Gastroesophageal sphincter (tissue), 4 donors: ENCODE results near the gene GOLGA6D. TPM values are rescaled to one million over a fixed set of nuclear protein-coding genes. Genes with fewer than 3 reads are reported as not detected.
"Not testable (repeated sequence)": the region's sequence is repeated elsewhere in the genome, so short reads cannot be mapped to it uniquely, and the experiment has no call there.

Source experiments
- ATAC-seq: fragments of 150-250 bp; one replicate; pipeline ENCODE4 v1.9.1; 2016; ENCODE audit warnings: mild to moderate bottlenecking, moderate library complexity
- H3K27ac ChIP-seq, 4 donors: fragments of 200-600 bp; sonication (generic) in 3 of 4; 1 replicate in 3 of 4; 2 replicates in 1 of 4; pipeline ENCODE4 v1.5.1; 2016 to 2019
- H3K27me3 ChIP-seq: fragments of 200-600 bp; sonication (generic); one replicate; pipeline ENCODE4 v1.5.1; 2019
- H3K36me3 ChIP-seq, 2 donors: fragments of 200-600 bp; sonication (generic); one replicate each; pipeline ENCODE4 v1.5.1; 2019; ENCODE audit warnings: control low read depth in 1 of 2
- H3K4me1 ChIP-seq, 3 donors: fragments of 200-600 bp; sonication (generic); 1 replicate in 2 of 3; 2 replicates in 1 of 3; pipeline ENCODE4 v1.5.1; 2016 to 2019; ENCODE audit warnings: control low read depth in 2 of 3
- H3K4me3 ChIP-seq, 2 donors: fragments of 200-600 bp; sonication (generic); one replicate each; pipeline ENCODE4 v1.5.1; 2019; ENCODE audit warnings: mild to moderate bottlenecking in 1 of 2, moderate library complexity in 1 of 2
- H3K9me3 ChIP-seq, 3 donors: fragments of 200-600 bp; sonication (generic); one replicate each; pipeline ENCODE4 v1.5.1; 2017 to 2019; ENCODE audit warnings: control low read depth in 2 of 3
- EP300 ChIP-seq: sonication (generic); formaldehyde crosslinking; IDR thresholded peaks from one replicate; pipeline ENCODE4 v1.6.1; 2017; ENCODE audit warnings: antibody characterized with exemption, mild to moderate bottlenecking
- POLR2A ChIP-seq, 2 donors: fragments of 450-650 bp; IDR thresholded peaks; one replicate each; pipeline ENCODE4 v1.6.1; 2017; ENCODE audit warnings: antibody characterized with exemption in 2 of 2, mild to moderate bottlenecking in 2 of 2, moderate library complexity in 1 of 2
- POLR2AphosphoS5 ChIP-seq: sonication (generic); formaldehyde crosslinking; IDR thresholded peaks from one replicate; pipeline ENCODE4 v1.6.1; 2017; ENCODE audit warnings: antibody characterized with exemption
- WGBS, 2 donors: methylation state at CpG; one replicate each; pipeline ENCODE4 v1.1.5; 2018; ENCODE audit warnings: low coverage in 1 of 2; 5-methylcytosine and 5-hydroxymethylcytosine counted together
- total RNA-seq, 4 donors: library from RNA; depleted of rRNA; stranded (reverse); fragments of >200 nt; gene quantifications; one replicate each; pipeline ENCODE4 v1.1.0, GENCODE V29; 2016
- TF ChIP-seq, protein P1 (sequence below), 4 experiments: fragments of 200-600 bp in 2 of 4; fragments of 450-650 bp in 2 of 4; sonication (generic) in 1 of 4; IDR thresholded peaks; one replicate each; pipeline ENCODE4 v1.5.1; 2017 to 2019; ENCODE audit warnings: antibody characterized with exemption in 4 of 4, mild to moderate bottlenecking in 2 of 4, moderate library complexity in 2 of 4

The GOLGA6D gene
- total RNA-seq, 4 donors from 2014 or later: not detected

DNA sequence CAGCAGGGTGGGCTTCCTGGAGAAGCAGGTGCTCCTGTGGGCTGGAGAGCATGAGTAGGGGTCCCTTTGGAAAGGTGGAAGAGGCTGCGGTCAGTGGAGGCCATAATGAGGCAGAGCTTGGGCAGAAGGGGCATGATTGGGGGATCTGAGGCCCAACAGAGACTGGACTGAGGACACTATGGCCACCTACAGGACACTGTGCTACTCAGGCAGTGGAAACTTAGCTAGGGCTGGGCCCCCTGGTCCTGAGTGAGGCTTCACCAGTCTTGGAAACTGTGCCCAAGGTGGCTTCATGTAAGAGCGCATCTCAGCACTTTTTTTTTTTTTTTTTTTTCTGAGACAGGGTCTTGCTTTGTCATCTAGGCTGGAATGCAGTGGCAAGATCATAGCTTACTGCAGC, 46.9 kb downstream of the GOLGA6D start:
- 83 to 100% methylated on average over 1 of the region's 2 CpGs for WGBS, 2 donors

DNA sequence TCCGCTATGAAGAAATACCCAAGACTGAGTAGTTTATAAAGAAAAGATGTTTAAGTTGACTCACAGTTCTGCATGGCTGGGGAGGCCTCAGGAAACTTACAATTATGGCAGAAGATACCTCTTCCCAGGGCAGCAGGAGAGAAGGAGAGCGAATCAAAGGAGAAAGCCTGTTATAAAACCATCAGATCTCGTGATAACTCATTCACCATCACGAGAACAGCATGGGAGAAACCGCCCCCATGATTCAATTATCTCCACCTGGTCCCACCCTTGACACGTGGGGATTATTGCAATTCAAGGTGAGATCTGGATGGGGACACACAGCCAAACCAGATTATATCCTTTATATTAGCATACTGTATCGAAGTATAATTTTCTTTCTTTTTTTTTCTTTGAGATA, 49.5 kb downstream of the GOLGA6D start:
- not testable (repeated sequence) for H3K9me3 ChIP-seq, H3K27me3 ChIP-seq, H3K27ac ChIP-seq, H3K36me3 ChIP-seq, ATAC-seq, H3K4me3 ChIP-seq
- WGBS, 2 donors: 67 to 84% methylated on average over 7 of the region's 7 CpGs
- H3K4me1 ChIP-seq: peaks cover 3 to 19% (median 9%) of the 10 kb centered on the region in 3 donors

More for the DNA sequence above, 46.9 kb downstream of the GOLGA6D start:
- no peak for ATAC-seq
- Histone ChIP-seq H3K27me3 (no peaks in the 10 kb centered on the region), H3K9me3 (no peaks in the 10 kb centered on the region), H3K36me3 (no peaks in the 10 kb centered on the region), H3K27ac (no peak overlapping the region), H3K4me3 (no peak overlapping the region), H3K4me1 (no peaks in the 10 kb centered on the region)
- TF ChIP-seq, protein P1, sequence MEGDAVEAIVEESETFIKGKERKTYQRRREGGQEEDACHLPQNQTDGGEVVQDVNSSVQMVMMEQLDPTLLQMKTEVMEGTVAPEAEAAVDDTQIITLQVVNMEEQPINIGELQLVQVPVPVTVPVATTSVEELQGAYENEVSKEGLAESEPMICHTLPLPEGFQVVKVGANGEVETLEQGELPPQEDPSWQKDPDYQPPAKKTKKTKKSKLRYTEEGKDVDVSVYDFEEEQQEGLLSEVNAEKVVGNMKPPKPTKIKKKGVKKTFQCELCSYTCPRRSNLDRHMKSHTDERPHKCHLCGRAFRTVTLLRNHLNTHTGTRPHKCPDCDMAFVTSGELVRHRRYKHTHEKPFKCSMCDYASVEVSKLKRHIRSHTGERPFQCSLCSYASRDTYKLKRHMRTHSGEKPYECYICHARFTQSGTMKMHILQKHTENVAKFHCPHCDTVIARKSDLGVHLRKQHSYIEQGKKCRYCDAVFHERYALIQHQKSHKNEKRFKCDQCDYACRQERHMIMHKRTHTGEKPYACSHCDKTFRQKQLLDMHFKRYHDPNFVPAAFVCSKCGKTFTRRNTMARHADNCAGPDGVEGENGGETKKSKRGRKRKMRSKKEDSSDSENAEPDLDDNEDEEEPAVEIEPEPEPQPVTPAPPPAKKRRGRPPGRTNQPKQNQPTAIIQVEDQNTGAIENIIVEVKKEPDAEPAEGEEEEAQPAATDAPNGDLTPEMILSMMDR (IDR thresholded peaks at IDR 0.05): no peak
- TF ChIP-seq POLR2AphosphoS5 (no peak), EP300 (no peak)

DNA sequence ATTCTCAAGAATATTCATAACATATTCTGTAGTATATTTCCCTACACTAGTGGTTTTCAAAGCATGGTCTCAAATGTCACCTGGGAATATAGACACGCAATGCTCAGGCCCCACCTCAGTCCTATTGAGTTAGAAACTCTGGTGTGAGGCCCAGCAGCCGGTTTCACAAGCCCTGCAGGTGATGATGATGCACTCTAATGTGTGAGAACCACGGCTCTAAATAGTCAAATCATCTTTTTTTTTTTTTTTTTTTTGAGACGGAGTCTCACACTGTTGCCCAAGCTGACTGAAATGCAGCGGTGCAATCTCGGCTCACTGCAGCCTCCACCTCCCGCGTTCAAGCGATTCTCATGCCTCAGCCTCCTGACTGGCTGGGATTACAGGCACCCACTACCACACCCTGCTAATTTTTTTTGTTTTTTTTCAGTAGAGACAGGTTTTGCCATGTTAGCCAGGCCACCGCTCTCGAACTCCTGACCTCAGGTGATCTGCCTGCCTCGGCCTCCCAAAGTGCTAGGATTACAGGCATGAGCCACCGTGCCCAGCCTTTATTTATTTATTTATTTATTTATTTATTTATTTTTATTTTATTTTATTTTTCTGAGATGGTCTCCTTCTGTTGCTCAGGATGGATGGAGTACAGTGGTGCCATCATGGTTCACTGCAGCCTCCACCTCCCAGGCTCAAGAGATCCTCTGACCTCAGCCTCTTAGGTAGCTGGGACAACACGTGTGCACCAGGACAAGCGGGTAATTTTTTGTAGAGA, 51.2 kb downstream of the GOLGA6D start:
- not testable (repeated sequence) for H3K27me3 ChIP-seq, H3K36me3 ChIP-seq, H3K4me3 ChIP-seq, H3K9me3 ChIP-seq, H3K27ac ChIP-seq, ATAC-seq
- 81 to 88% methylated on average over 5 to 15 of the region's 15 CpGs for WGBS, 2 donors
- peaks cover 3 to 23% (median 10%) of the 10 kb centered on the region in 3 donors for H3K4me1 ChIP-seq

DNA sequence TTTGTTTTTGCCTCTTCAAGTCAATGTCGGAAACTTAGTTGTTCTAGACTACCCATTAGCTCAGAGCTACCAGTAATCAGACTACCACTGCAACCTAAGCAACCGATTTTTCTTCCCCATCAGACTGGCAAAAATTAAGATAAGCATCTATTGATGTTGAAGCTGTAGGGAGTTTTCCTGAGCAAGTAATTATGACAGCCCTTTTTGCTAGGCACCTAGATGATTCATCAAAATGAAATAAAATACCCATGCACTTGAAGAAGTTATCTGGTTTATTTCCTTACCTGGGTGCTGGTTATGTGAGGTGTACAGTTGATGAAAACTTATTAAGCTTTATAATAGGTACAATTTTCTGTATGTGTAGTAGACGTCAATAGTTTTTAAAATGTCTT, 52.7 kb downstream of the GOLGA6D start:
- TF ChIP-seq EP300: no peak
- ATAC-seq: no peak
- H3K27me3 ChIP-seq: no peaks in the 10 kb centered on the region
- 35 to 43% methylated on average over 2 to 3 of the region's 3 CpGs for WGBS, 2 donors
- H3K4me1 ChIP-seq: peaks cover 3 to 23% (median 10%) of the 10 kb centered on the region in 3 donors
- peak overlapping the region; percentile 86 to 89 for H3K4me3 ChIP-seq
- H3K36me3 ChIP-seq: peaks cover 0 to 20% of the 10 kb centered on the region in 2 donors
- H3K9me3 ChIP-seq: no peaks in the 10 kb centered on the region
- H3K27ac ChIP-seq: peak overlapping the region in 3 of 4 donors; percentile 81 to 86 (median 82)

DNA sequence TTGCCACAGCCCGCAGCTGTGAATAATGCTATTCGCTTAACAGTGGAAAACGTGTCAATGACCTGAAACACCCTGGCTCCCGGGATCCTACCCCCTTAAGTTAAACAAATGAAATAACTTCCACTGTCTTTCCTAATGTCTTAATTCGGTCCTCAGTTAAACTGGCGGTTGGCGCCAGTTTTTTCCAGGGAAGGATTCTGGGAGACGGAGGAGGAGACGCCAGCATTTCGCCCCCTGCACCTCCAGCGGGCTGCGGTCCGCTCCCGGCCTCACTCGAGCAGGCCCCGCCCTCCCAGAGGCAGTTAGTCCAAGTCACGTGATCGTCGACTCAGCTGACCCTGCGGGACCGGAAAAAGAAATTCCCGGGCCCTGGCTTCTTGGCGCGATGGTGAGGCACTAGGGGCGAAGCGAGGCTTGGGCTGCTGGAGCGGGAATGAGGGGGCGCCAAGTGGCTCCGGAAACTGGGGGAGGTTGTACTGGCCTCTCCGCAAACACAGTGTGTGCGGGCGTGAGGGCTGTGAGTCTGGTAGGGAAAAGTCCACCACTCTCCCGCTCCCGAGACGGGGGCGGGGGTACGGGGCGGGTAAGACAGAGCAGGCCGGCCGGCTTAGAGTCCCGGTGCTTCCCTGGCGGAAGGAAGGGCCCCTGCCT, 53.2 kb downstream of the GOLGA6D start, which contains the start of gene COMMD4:
COMMD4 (plus strand) TSS at position 359 of the 651 bp plus-strand sequence; CDS start at position 386, 27 bp downstream.
- H3K27ac ChIP-seq: peak within 1 kb of the TSS; percentile 51 to 86 (median 82)

DNA sequence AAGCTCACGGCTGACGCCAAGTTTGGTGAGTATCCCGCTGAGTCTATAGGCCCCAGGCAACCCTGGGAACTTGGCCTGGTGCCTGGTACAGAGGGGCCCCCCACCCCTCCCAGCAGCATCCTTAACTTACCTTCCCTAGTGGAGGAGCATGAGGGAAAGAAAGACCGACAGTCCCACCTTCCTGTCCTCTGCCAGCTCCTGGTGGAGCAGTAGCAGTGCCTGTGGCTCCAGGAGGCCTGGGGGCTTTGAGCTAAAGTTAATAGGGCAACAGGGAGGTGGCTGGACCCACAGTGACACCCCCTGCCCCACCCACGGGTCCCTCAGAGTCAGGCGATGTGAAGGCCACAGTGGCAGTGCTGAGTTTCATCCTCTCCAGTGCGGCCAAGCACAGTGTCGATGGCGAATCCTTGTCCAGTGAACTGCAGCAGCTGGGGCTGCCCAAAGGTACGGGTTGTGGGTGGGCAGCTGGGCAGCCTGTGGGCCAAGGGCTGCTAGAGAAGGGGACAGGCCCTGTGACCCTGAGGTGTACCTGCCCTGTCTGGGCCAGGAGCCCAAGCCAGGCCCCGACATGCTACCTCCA, 56.1 kb downstream of the GOLGA6D start:
- Histone ChIP-seq H3K4me3 (no peak overlapping the region), H3K9me3 (no peaks in the 10 kb centered on the region), H3K36me3 (peaks cover 0 to 32% of the 10 kb centered on the region in 2 donors), H3K27me3 (no peaks in the 10 kb centered on the region), H3K4me1 (peaks cover 3 to 26% (median 10%) of the 10 kb centered on the region in 3 donors), H3K27ac (no peak overlapping the region)
- no peak for ATAC-seq
- TF ChIP-seq POLR2AphosphoS5 (no peak), EP300 (no peak), POLR2A (IDR thresholded peaks at IDR 0.05) (no peak)
- TF ChIP-seq, protein P1 (IDR thresholded peaks at IDR 0.05): no peak
- WGBS, 2 donors: no CpG with 5 or more reads among the region's 11 CpGs

More for the DNA sequence above, 53.2 kb downstream of the GOLGA6D start, which contains the start of gene COMMD4:
- Histone ChIP-seq H3K4me3 (peak within 1 kb of the TSS; percentile 86 to 89), H3K27me3 (no peaks in the 10 kb centered on the region), H3K4me1 (peaks cover 3 to 23% (median 10%) of the 10 kb centered on the region in 3 donors), H3K9me3 (no peaks in the 10 kb centered on the region), H3K36me3 (peaks cover 0 to 23% of the 10 kb centered on the region in 2 donors)
- TF ChIP-seq POLR2AphosphoS5 (peak; percentile 72), POLR2A (IDR thresholded peaks at IDR 0.05) (peak in 1 of 2 donors; percentile 33), EP300 (no peak)
- TF ChIP-seq, protein P1 (IDR thresholded peaks at IDR 0.05): no peak
- WGBS, 2 donors: 0 to 2% methylated on average over 4 to 8 of the region's 42 CpGs
- peak; percentile 95 for ATAC-seq
